Skin of body (tissue), 2 donors: ENCODE results near the gene GTF2H4. TPM values are rescaled to one million over a fixed set of nuclear protein-coding genes. Genes with fewer than 3 reads are reported as not detected.
"Not testable (repeated sequence)": the region's sequence is repeated elsewhere in the genome, so short reads cannot be mapped to it uniquely, and the experiment has no call there.

Source experiments
- DNase-seq: peaks from one replicate; lab custom pipeline; 2025; lab: John Stamatoyannopoulos, UW
- total RNA-seq: library from RNA; depleted of rRNA; stranded (reverse); fragments of >200 nt; gene quantifications from one replicate; pipeline ENCODE4 v1.2.3, GENCODE V29; 2014

The GTF2H4 gene
- total RNA-seq, 1 donor from 2014 or later = 14.3 TPM

GRCh38 chr6:30922447-30922852 lies 14.4 kb downstream of the GTF2H4 start:
- no peak for DNase-seq

GRCh38 chr6:30924040-30924627 lies 16.1 kb downstream of the GTF2H4 start:
- DNase-seq = not testable (repeated sequence)

- DNase-seq = no peak
Observed at GRCh38 chr6:30926644-30927043, 18.6 kb downstream of the GTF2H4 start.

GRCh38 chr6:30927080-30927479 lies 19.1 kb downstream of the GTF2H4 start:
- DNase-seq = not testable (repeated sequence)

GRCh38 chr6:30928677-30929076 lies 20.7 kb downstream of the GTF2H4 start:
- DNase-seq = no peak

- DNase-seq = no peak
Observed at GRCh38 chr6:30930506-30930905, 22.5 kb downstream of the GTF2H4 start.

GRCh38 chr6:30931272-30931671 lies 23.3 kb downstream of the GTF2H4 start:
- DNase-seq = no peak

- no peak for DNase-seq
Observed at GRCh38 chr6:30931969-30932645, 24.1 kb downstream of the GTF2H4 start, which contains the start of gene SFTA2. Gene SFTA2, minus strand, starts transcription at chr6:30932170. Its CDS starts 74 bp downstream, at chr6:30932096.

- no peak for DNase-seq
Observed at GRCh38 chr6:30932665-30933365, 24.8 kb downstream of the GTF2H4 start.

- no peak for DNase-seq
Observed at GRCh38 chr6:30935018-30935417, 27.0 kb downstream of the GTF2H4 start.

- DNase-seq = no peak
Observed at GRCh38 chr6:30937265-30937664, 29.3 kb downstream of the GTF2H4 start.

- DNase-seq = no peak
Observed at GRCh38 chr6:30938730-30939129, 30.7 kb downstream of the GTF2H4 start.

GRCh38 chr6:30939473-30939872 lies 31.5 kb downstream of the GTF2H4 start:
- DNase-seq = no peak

GRCh38 chr6:30940361-30940986 lies 32.5 kb downstream of the GTF2H4 start, which contains the start of gene MUCL3:
Gene MUCL3, plus strand, starts transcription at chr6:30940973. Its CDS starts 27 bp downstream, at chr6:30941000.
- DNase-seq = no peak

GRCh38 chr6:30942338-30943060 lies 34.5 kb downstream of the GTF2H4 start:
- peak; percentile 21 for DNase-seq

- DNase-seq = no peak
Observed at GRCh38 chr6:30944051-30944450, 36.0 kb downstream of the GTF2H4 start.

- DNase-seq = no peak
Observed at GRCh38 chr6:30945281-30945680, 37.3 kb downstream of the GTF2H4 start.

GRCh38 chr6:30947231-30947630 lies 39.2 kb downstream of the GTF2H4 start:
- DNase-seq = no peak

GRCh38 chr6:30948811-30949210 lies 40.8 kb downstream of the GTF2H4 start:
- DNase-seq = no peak

- no peak for DNase-seq
Observed at GRCh38 chr6:30951907-30952469, 44.0 kb downstream of the GTF2H4 start.
